ENCODE results near the gene POLE4. TPM values are rescaled to one million over a fixed set of nuclear protein-coding genes. Genes with fewer than 3 reads are reported as not detected.

POLE4 gene
- 59.8 TPM for total RNA-seq
- long read RNA-seq, transcript POLE4-205 (4 exons, 1,248 nt): major isoform, 15 of 18 reads
- long read RNA-seq, partial matches to known transcripts: 0 of 18 reads
- long read RNA-seq, other reads (novel, unspliced or antisense): 1 of 18 reads

GRCh38 chr2:74958274-74959105 is at the start of gene POLE4:
Gene POLE4 (plus strand): TSS chr2:74958643. CDS start chr2:74958680, 37 bp downstream.
- DNase-seq: peak; percentile 98
- peak; percentile 16 for TF ChIP-seq CTCF (IDR thresholded peaks at IDR 0.05)
- H3K4me1 ChIP-seq: no peaks in the 10 kb centered on the region
- intact Hi-C loops (cut with DNase I): no loop called here
- H3K27ac ChIP-seq: peak within 1 kb of the TSS; percentile 91
- H3K9me3 ChIP-seq: no peaks in the 10 kb centered on the region
- H3K36me3 ChIP-seq: peaks cover 14% of the 10 kb centered on the region
- H3K27me3 ChIP-seq: no peaks in the 10 kb centered on the region
- H3K4me3 ChIP-seq: peak within 1 kb of the TSS; percentile 66
- peak; percentile 98 for ATAC-seq

- peak overlapping the region; percentile 21 for H3K4me3 ChIP-seq
- ATAC-seq: peak; percentile 79
These were observed 49.5 kb upstream of the POLE4 start for GRCh38 chr2:74908748-74909444.

DNA sequence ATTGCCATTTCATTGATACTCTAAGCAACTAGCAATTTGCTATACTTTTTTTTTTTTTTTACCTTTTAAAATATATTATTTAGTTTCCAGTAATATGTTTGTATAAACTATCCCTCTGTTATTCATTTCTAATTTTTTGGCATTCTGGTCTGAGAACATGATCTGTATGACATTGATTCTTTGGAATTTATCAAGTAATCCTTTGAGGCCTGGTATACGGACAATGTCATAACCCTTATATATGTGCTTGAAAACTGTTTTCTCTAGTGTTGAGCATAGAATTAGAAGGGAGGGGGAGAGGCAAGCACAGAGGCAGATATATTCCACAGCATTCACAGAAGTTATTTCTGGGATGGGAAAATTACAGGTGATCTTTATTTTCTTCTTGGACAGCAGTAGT is 48.2 kb upstream of the POLE4 start:
- intact Hi-C loops (cut with DNase I): no loop called here

More at GRCh38 chr2:74908748-74909444, 49.5 kb upstream of the POLE4 start:
- Histone ChIP-seq H3K4me1 (no peaks in the 10 kb centered on the region), H3K9me3 (no peaks in the 10 kb centered on the region), H3K36me3 (no peaks in the 10 kb centered on the region), H3K27ac (no peak overlapping the region), H3K27me3 (no peaks in the 10 kb centered on the region)
- no peak for TF ChIP-seq CTCF (IDR thresholded peaks at IDR 0.05)
- peak; percentile 71 for DNase-seq
- intact Hi-C loops (cut with DNase I): no loop called here

DNA sequence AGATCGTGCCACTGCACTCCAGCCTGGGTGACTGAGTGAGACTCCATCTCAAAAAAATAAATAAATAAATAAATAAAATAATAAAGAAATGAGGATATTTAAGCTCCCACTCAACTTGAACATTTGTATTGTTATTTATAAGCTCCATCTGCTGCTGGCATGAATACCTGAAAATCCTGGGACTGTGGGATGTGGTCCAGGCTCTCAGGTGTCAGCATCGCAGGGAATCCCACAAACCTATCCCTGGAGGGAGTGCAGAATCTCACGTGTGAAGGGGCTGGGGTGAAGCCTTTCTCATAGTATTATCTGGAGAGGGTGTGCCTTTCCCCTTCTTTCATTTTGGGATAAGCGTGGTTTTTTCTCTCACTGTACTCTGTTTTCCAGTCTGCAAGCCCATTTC is 47.4 kb upstream of the POLE4 start:
- Histone ChIP-seq H3K9me3 (no peaks in the 10 kb centered on the region), H3K36me3 (no peaks in the 10 kb centered on the region), H3K27me3 (no peaks in the 10 kb centered on the region), H3K27ac (no peak overlapping the region), H3K4me1 (no peaks in the 10 kb centered on the region), H3K4me3 (no peak overlapping the region)
- no peak for ATAC-seq
- no peak for TF ChIP-seq CTCF (IDR thresholded peaks at IDR 0.05)
- intact Hi-C loops (cut with DNase I): no loop called here
- DNase-seq: no peak

More for the DNA sequence above, 48.2 kb upstream of the POLE4 start:
- Histone ChIP-seq H3K4me3 (no peak overlapping the region), H3K27me3 (no peaks in the 10 kb centered on the region), H3K4me1 (no peaks in the 10 kb centered on the region), H3K9me3 (no peaks in the 10 kb centered on the region), H3K36me3 (no peaks in the 10 kb centered on the region), H3K27ac (no peak overlapping the region)
- no peak for ATAC-seq
- DNase-seq: no peak
- TF ChIP-seq CTCF (IDR thresholded peaks at IDR 0.05): no peak

DNA sequence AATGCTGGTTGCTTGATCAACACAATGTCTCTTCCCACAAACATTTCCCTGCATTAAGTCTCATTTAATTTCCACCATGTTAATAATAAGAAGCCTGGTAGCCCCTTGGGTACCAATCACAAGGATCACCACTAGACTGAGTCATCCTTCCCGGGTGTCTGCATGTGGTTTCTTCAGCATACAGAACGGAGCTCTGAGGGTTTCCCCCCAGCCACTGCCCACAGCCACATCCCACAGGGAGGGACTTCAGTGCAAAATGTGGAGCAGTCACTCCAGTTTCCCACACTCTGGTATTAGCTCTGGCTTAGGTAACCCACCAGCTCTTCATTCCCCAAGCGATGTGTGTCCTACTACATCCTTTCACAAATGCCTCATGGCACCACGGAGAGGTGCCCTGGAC is 42.7 kb upstream of the POLE4 start:
- Histone ChIP-seq H3K36me3 (no peaks in the 10 kb centered on the region), H3K27me3 (no peaks in the 10 kb centered on the region), H3K4me1 (peaks cover 6% of the 10 kb centered on the region), H3K27ac (no peak overlapping the region), H3K9me3 (no peaks in the 10 kb centered on the region), H3K4me3 (no peak overlapping the region)
- no peak for TF ChIP-seq CTCF (IDR thresholded peaks at IDR 0.05)
- ATAC-seq (no peak), DNase-seq (no peak)
- intact Hi-C loops (cut with DNase I): no loop called here

All from upper lobe of right lung (tissue), 1 donor.